Right lobe of liver (tissue), 6 donors: ENCODE data around the gene HOXC13. TPM values are rescaled to one million over a fixed set of nuclear protein-coding genes. Genes with fewer than 3 reads are reported as not detected.

Experiments used
- ATAC-seq, 4 donors: fragments of 200-7000 bp; cut with Tn5 transposase; one replicate each; pipeline ENCODE4 v1.9.1; 2020; ENCODE audit warnings: mild to moderate bottlenecking in 4 of 4, moderate library complexity in 4 of 4
- DNase-seq, 3 donors: peaks; one replicate each; pipeline ENCODE4 v3.0.0-alpha.2; 2020
- H3K27ac ChIP-seq, 3 donors: fragments of 200-600 bp; one replicate each; pipeline ENCODE4 v1.8.0; 2022
- H3K27me3 ChIP-seq, 2 donors: fragments of 200-600 bp; one replicate each; pipeline ENCODE4 v1.8.0; 2022
- H3K36me3 ChIP-seq, 4 donors: fragments of 200-600 bp; sonication (generic) in 1 of 4; one replicate each; pipeline versions ENCODE4 v1.5.1 to v1.8.0; 2017 to 2022; ENCODE audit warnings: control low read depth in 1 of 4
- H3K4me1 ChIP-seq, 4 donors: fragments of 200-600 bp; sonication (generic) in 1 of 4; one replicate each; pipeline versions ENCODE4 v1.5.1 to v1.8.0; 2017 to 2022; ENCODE audit warnings: control low read depth in 1 of 4
- H3K4me3 ChIP-seq, 3 donors: fragments of 200-600 bp; one replicate each; pipeline ENCODE4 v1.8.0; 2022
- H3K9me3 ChIP-seq, 4 donors: fragments of 200-600 bp; sonication (generic) in 1 of 4; one replicate each; pipeline versions ENCODE4 v1.5.1 to v1.8.0; 2017 to 2022; ENCODE audit warnings: control low read depth in 1 of 4
- CTCF ChIP-seq, 4 donors: fragments of 200-600 bp in 3 of 4; fragments of 450-650 bp in 1 of 4; IDR thresholded peaks; one replicate each; pipeline versions ENCODE4 v1.5.1 to v1.8.0; 2016 to 2022; ENCODE audit warnings: antibody characterized with exemption in 4 of 4, mild to moderate bottlenecking in 2 of 4
- POLR2A ChIP-seq: fragments of 450-650 bp; IDR thresholded peaks from one replicate; pipeline ENCODE4 v1.6.1; 2017; ENCODE audit warnings: antibody characterized with exemption, mild to moderate bottlenecking
- WGBS: methylation state at CpG from one replicate; pipeline ENCODE4 v1.1.6; 2018; ENCODE audit warnings: low coverage, low lambda C conversion rate; ENCODE audit not compliant: insufficient coverage; ENCODE audit errors: missing lambda C conversion rate; 5-methylcytosine and 5-hydroxymethylcytosine counted together
- intact Hi-C, 2 donors: fragments of 100-400 bp; cut with DNase I; formaldehyde crosslinking; loops; one replicate each; pipeline versions ENCODE4 v1.11.2 to v1.14.1; 2022
- total RNA-seq, 6 experiments: library from RNA; depleted of rRNA in 2 of 6; stranded (reverse); fragments of >200 nt in 2 of 6; fragmentation: NEBNext Ultra II Directional in 3 of 6; extraction: Animal tissue kit (Norgen Biotek cat#: 25700) in 3 of 6; gene quantifications; one replicate each; pipeline versions ENCODE4 v1.1.0 to v1.2.4, GENCODE V29; 2016 to 2023
- donor health status: DM: no; HTN: yes; CAD: no.
- donor health status: DM: no; HTN: no; CAD: no.
- donor health status: DM: no; HTN: no; CAD: no.
- donor health status: DM: no; HTN: yes; CAD: no.
- donor health status: DM: no; HTN: yes; CAD: no.

The HOXC13 gene
- total RNA-seq, 6 experiments from 2014 or later: not detected

DNA sequence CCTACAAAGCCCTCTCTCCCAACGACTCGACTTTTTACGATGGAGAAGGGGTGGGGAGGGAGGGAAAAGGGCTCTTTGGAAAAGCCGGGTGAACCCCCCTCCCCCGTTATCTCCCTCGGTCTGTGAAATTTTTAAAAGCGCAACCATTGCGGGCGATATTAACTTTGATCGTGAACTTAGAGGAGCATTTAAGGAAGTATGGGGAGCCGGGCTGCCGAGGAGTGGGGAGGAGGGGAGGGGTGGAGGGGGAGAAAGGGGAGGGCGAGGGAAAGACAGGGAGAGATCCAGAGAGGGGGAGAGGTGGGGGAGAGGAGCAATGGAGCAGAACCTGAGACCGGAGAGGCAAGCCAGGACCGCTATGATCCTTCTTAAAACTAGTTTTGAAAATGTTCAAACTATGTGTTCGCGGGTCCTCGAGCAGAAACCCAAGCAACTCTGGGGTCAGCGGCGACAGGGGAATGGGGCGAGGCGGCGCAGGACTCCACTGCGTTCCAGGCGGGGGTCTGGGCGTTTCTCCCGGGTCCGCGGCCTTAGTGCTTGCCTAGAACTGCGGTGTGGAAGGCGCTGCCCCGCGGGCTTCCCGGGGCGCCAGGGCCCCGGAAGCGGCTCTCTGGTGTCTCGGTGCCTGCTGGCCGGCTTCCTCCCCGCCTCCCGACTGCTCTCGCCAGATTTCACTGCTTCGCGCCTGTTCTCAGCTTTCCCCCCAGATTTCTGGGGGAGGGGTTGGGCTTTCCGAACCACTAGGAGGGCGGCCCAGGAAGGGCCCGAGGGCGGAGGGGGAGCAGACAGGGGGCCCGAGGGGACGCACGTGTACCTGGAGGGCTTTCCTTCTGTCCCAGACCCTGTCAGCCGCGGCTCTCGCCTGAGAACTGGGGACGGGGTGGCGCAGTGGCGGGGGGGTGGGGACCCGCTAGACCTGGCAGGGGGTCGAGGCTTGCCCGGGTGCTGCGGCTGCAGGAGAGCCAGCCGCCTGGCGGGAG, 35.7 kb downstream of the HOXC13 start, which contains the start of gene HOTAIR:
Gene HOTAIR (minus strand): TSS at position 871 of the 980 bp plus-strand sequence.
- Histone ChIP-seq H3K27ac (no peak within 1 kb of the TSS), H3K4me1 (peaks cover 0 to 5% (median 0%) of the 10 kb centered on the region in 4 donors), H3K9me3 (no peaks in the 10 kb centered on the region), H3K36me3 (no peaks in the 10 kb centered on the region), H3K27me3 (peaks cover 4 to 38% of the 10 kb centered on the region in 2 donors), H3K4me3 (no peak within 1 kb of the TSS)
- 5% methylated on average over 26 of the region's 63 CpGs for WGBS
- intact Hi-C loops: no loop called here
- TF ChIP-seq POLR2A (no peak), CTCF (IDR thresholded peaks at IDR 0.05) (no peak)
- DNase-seq (peak in 1 of 3 donors; percentile 48), ATAC-seq (peak in 2 of 4 donors; percentile 24 to 51)

DNA sequence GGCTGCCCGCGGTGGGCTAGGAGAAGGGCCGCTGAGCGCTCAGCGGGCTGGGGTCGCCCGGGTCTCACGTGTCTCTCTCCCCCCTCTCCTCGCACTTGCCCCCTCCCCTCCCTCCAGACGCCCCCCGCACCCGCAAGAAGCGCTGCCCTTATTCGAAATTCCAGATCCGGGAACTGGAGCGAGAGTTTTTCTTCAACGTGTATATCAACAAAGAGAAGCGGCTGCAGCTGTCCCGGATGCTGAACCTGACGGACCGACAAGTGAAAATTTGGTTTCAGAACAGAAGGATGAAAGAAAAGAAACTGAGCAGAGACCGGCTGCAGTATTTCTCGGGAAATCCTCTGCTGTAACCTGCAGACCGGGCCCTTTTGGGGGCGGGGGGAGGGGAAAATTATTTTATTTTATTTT, 36.4 kb downstream of the HOXC13 start:
- no peak for TF ChIP-seq CTCF (IDR thresholded peaks at IDR 0.05)
- TF ChIP-seq POLR2A: no peak
- no peak overlapping the region for H3K4me3 ChIP-seq
- H3K27ac ChIP-seq: no peak overlapping the region
- WGBS: 1% methylated on average over 16 of the region's 25 CpGs
- DNase-seq: no peak
- H3K9me3 ChIP-seq: no peaks in the 10 kb centered on the region
- ATAC-seq: no peak
- no peaks in the 10 kb centered on the region for H3K36me3 ChIP-seq
- H3K4me1 ChIP-seq: peaks cover 0 to 5% (median 0%) of the 10 kb centered on the region in 4 donors
- intact Hi-C loops: no loop called here
- peaks cover 4 to 34% of the 10 kb centered on the region in 2 donors for H3K27me3 ChIP-seq

DNA sequence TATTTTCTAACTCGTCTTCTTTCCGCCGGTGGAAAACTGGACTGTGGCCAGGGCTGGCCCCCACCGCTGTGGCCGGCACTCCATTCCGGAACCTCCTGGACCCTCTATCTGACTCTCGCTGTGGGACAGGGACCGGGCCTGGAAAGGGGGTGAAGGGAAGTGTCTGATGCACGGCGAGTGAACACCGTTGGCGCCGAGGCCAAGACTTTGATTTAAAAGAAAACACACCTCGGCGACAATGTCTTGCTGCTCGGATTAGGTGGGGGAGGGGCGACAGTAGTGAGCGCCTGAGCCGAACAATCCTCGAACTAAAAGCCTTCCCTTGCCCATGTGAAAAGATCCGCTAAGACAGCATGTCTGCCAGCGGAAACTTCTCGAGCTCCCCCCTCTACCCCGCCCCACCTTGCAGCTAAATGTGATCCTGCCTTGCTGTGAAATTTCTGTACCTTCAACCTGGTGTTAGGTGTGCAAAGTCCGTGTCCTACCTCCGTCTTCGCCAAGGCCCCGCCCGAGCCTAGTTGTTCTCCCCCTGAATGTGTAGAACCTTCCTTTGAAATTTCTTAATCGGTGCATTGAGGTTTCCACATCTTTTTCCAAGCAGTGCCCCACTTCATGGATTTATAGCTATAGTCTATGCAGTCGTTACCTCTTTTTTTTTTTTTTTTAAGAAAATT, 37.0 kb downstream of the HOXC13 start:
- WGBS: 7% methylated on average over 29 of the region's 31 CpGs
- no peak overlapping the region for H3K4me3 ChIP-seq

More for the DNA sequence above, 37.0 kb downstream of the HOXC13 start:
- Histone ChIP-seq H3K27ac (no peak overlapping the region), H3K9me3 (no peaks in the 10 kb centered on the region), H3K27me3 (peaks cover 4 to 34% of the 10 kb centered on the region in 2 donors), H3K36me3 (no peaks in the 10 kb centered on the region), H3K4me1 (peaks cover 0 to 5% (median 0%) of the 10 kb centered on the region in 4 donors)
- peak in 1 of 3 donors; percentile 20 for DNase-seq
- no peak for ATAC-seq
- intact Hi-C loops: no loop called here
- TF ChIP-seq CTCF (IDR thresholded peaks at IDR 0.05) (no peak), POLR2A (no peak)
